SU-DHL-6 (cell line): ENCODE measurements around the gene CARD9.

Source experiments
- H2AFZ ChIP-seq: fragments of 200-600 bp; sonication (generic); 2 replicates; pipeline ENCODE4 v1.6.1; 2014; ENCODE audit warnings: low read depth, mild to moderate bottlenecking, moderate library complexity, mixed read lengths, antibody characterized with exemption, low read length; ENCODE audit not compliant: severe bottlenecking
- H3F3A ChIP-seq: fragments of 200-600 bp; shearing (Covaris generic); 2 replicates; pipeline ENCODE4 v1.6.0; 2016; ENCODE audit warnings: antibody characterized with exemption, mild to moderate bottlenecking; ENCODE audit not compliant: insufficient read depth
- H3K27ac ChIP-seq: fragments of 200-600 bp; sonication (generic); 2 replicates; pipeline ENCODE4 v1.5.1; 2016; ENCODE audit warnings: low read depth, mild to moderate bottlenecking, low read length, moderate library complexity, mixed read lengths
- H3K27me3 ChIP-seq: fragments of 200-600 bp; sonication (generic), shearing (Covaris generic); 2 replicates; pipeline ENCODE4 v1.6.0; 2014; ENCODE audit warnings: mild to moderate bottlenecking, low read length
- H3K36me3 ChIP-seq: fragments of 200-600 bp; sonication (generic); 2 replicates; pipeline ENCODE4 v1.6.1; 2014; ENCODE audit warnings: mild to moderate bottlenecking, low read length, mixed read lengths
- H3K4me2 ChIP-seq: fragments of 300-600, 200-600 bp; shearing (Covaris generic), sonication (generic); 2 replicates; pipeline ENCODE4 v1.6.0; 2014; ENCODE audit warnings: low read length, low read depth, mild to moderate bottlenecking; ENCODE audit not compliant: poor library complexity, severe bottlenecking
- H3K4me3 ChIP-seq: fragments of 200-600 bp; sonication (generic); 2 replicates; pipeline ENCODE4 v1.5.1; 2014; ENCODE audit warnings: antibody characterized with exemption, low read length, mild to moderate bottlenecking, mixed read lengths; ENCODE audit not compliant: insufficient read depth, poor library complexity, severe bottlenecking
- H3K79me2 ChIP-seq: fragments of 200-600 bp; sonication (generic); 2 replicates; pipeline ENCODE4 v1.6.1; 2014; ENCODE audit warnings: mild to moderate bottlenecking, low read length, moderate library complexity; ENCODE audit not compliant: insufficient read depth
- H3K9ac ChIP-seq: fragments of 200-600 bp; sonication (generic); 2 replicates; pipeline ENCODE4 v1.7.0; 2014; ENCODE audit warnings: mild to moderate bottlenecking, low read length
- H3K9me2 ChIP-seq: fragments of 200-600 bp; sonication (generic); replicated peaks from 2 replicates; pipeline ENCODE4 v1.6.1; 2014; ENCODE audit warnings: low read length; ENCODE audit not compliant: insufficient read depth
- H3K9me3 ChIP-seq: fragments of 200-600 bp; sonication (generic); 2 replicates; pipeline ENCODE4 v1.6.1; 2014; ENCODE audit warnings: low read length, mixed read lengths; ENCODE audit not compliant: insufficient read depth
- H4K20me1 ChIP-seq: fragments of 200-600 bp; sonication (generic); 2 replicates; pipeline ENCODE4 v1.6.1; 2014; ENCODE audit warnings: low read depth, mild to moderate bottlenecking, antibody characterized with exemption, low read length, moderate library complexity, mixed read lengths
- CTCF ChIP-seq: fragments of 200-600 bp; sonication (generic); IDR thresholded peaks from one replicate; pipeline ENCODE4 v1.5.1; 2017; ENCODE audit warnings: antibody characterized with exemption, mild to moderate bottlenecking, low read length, moderate library complexity; ENCODE audit not compliant: insufficient read depth, poor library complexity, severe bottlenecking
- EZH2phosphoT487 ChIP-seq: fragments of 200-600 bp; sonication (generic), shearing (Covaris generic); conservative IDR thresholded peaks from 2 replicates; pipeline ENCODE4 v1.6.1; 2018; ENCODE audit warnings: mild to moderate bottlenecking, antibody characterized with exemption, low read length, moderate library complexity, mixed read lengths

CARD9 gene

GRCh38 chr9:136361754-136362449 is 11.6 kb downstream of the CARD9 start:
- Histone ChIP-seq H3K9me2 (no peaks in the 10 kb centered on the region), H3K4me2 (no peak overlapping the region), H4K20me1 (no peaks in the 10 kb centered on the region), H3K79me2 (no peaks in the 10 kb centered on the region), H3F3A (no peaks in the 10 kb centered on the region), H3K27me3 (no peaks in the 10 kb centered on the region), H2AFZ (no peak overlapping the region), H3K4me3 (no peak overlapping the region), H3K36me3 (no peaks in the 10 kb centered on the region), H3K9ac (no peak overlapping the region), H3K27ac (no peak overlapping the region), H3K9me3 (no peaks in the 10 kb centered on the region)
- TF ChIP-seq CTCF: no peak
- TF ChIP-seq EZH2phosphoT487: no peak

GRCh38 chr9:136361047-136361753 is 12.3 kb downstream of the CARD9 start:
- Histone ChIP-seq H3F3A (no peaks in the 10 kb centered on the region), H3K79me2 (no peaks in the 10 kb centered on the region), H4K20me1 (no peaks in the 10 kb centered on the region), H3K27me3 (no peaks in the 10 kb centered on the region), H3K4me3 (no peak overlapping the region), H3K4me2 (no peak overlapping the region), H3K36me3 (no peaks in the 10 kb centered on the region), H3K9me2 (no peaks in the 10 kb centered on the region), H3K9ac (no peak overlapping the region), H3K27ac (no peak overlapping the region), H2AFZ (no peak overlapping the region), H3K9me3 (no peaks in the 10 kb centered on the region)
- TF ChIP-seq CTCF: no peak
- no peak for TF ChIP-seq EZH2phosphoT487

DNA sequence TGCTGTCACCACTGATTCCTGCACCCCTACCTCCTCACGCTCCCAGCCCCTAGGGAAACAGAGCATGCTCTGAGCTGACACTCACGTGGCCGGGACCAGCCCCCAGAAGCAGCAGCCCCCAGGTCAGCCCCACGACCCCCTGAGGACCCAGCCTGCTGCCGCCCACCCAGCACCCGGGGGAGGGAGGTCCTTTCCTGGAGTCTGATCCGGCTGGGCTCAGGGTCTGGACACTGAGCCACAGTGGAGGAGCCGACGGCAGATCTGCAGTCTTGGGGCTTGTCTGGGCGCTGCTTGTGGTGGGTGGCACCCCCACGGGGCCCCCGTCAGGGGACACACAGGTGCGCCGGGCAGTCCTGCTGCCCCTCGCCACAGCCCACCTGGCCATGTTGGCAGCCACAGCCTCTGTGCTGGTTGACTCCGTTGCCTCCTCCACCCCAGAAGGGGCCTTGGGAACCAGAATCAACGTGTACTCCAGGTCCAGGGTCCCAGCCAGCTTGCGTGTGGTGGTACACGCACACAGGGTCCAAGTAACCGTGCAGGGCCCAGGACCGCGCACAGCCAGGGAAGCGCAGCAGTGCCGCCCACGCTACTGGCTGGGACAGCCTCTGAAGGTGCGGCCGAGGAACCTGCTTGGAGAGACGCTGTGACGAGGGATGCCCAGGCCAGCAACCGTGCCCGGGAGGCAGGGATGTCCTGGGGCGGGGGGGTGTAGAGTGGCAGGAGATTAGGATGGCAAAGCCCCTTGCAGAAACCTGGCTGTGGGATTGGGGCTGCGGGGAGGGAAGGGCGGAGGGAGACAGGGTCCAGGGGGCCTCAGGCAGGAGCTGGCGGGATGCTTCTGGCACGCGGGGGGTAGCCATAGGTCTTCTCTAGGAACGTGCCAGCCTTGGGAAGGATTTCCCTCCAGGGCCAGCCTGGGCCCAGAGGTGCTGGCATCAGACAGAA is 13.4 kb downstream of the CARD9 start:
- TF ChIP-seq CTCF (no peak), EZH2phosphoT487 (no peak)
- Histone ChIP-seq H3K79me2 (no peaks in the 10 kb centered on the region), H2AFZ (no peak overlapping the region), H3K4me2 (no peak overlapping the region), H3K27ac (no peak overlapping the region), H3K36me3 (no peaks in the 10 kb centered on the region), H3F3A (no peaks in the 10 kb centered on the region), H3K9me2 (no peaks in the 10 kb centered on the region), H4K20me1 (no peaks in the 10 kb centered on the region), H3K4me3 (no peak overlapping the region), H3K27me3 (no peaks in the 10 kb centered on the region), H3K9ac (no peak overlapping the region), H3K9me3 (no peaks in the 10 kb centered on the region)
